GM21447 (cell line): Measurements from ENCODE around the gene ASB4.
"Not testable (repeated sequence)": the region's sequence is repeated elsewhere in the genome, so short reads cannot be mapped to it uniquely, and the experiment has no call there.

ENCODE experiments used
- ATAC-seq: cut with Tn5 transposase; IDR thresholded peaks from one replicate; pipeline ENCODE4 v1.9.1; 2021; ENCODE audit not compliant: unreplicated experiment

ASB4 gene

GRCh38 chr7:95478272-95479037, 7.3 kb upstream of the ASB4 start:
- no peak for ATAC-seq

GRCh38 chr7:95479992-95480624, 5.6 kb upstream of the ASB4 start:
- no peak for ATAC-seq

GRCh38 chr7:95481271-95482165, 4.2 kb upstream of the ASB4 start:
- no peak for ATAC-seq

GRCh38 chr7:95482424-95482823, 3.3 kb upstream of the ASB4 start:
- ATAC-seq = no peak

- ATAC-seq = no peak
Measured at GRCh38 chr7:95490231-95490762, 4.6 kb downstream of the ASB4 start.

- ATAC-seq = no peak
Measured at GRCh38 chr7:95491201-95491600, 5.5 kb downstream of the ASB4 start.

GRCh38 chr7:95491634-95492314, 6.0 kb downstream of the ASB4 start:
- no peak for ATAC-seq

GRCh38 chr7:95493247-95493646, 7.5 kb downstream of the ASB4 start:
- ATAC-seq = no peak

- ATAC-seq = no peak
Measured at GRCh38 chr7:95493844-95494243, 8.1 kb downstream of the ASB4 start.

GRCh38 chr7:95501261-95501832, 15.6 kb downstream of the ASB4 start:
- ATAC-seq = peak; percentile 92

- no peak for ATAC-seq
Measured at GRCh38 chr7:95502403-95502802, 16.7 kb downstream of the ASB4 start.

- no peak for ATAC-seq
Measured at GRCh38 chr7:95503271-95504131, 17.8 kb downstream of the ASB4 start.

GRCh38 chr7:95504132-95504588, 18.4 kb downstream of the ASB4 start:
- ATAC-seq = not testable (repeated sequence)

GRCh38 chr7:95508780-95509179, 23.0 kb downstream of the ASB4 start:
- ATAC-seq = no peak

GRCh38 chr7:95509199-95509598, 23.5 kb downstream of the ASB4 start:
- peak; percentile 32 for ATAC-seq

GRCh38 chr7:95511716-95512260, 26.0 kb downstream of the ASB4 start:
- ATAC-seq = peak; percentile 90

- ATAC-seq = peak; percentile 79
Measured at GRCh38 chr7:95517458-95517857, 31.7 kb downstream of the ASB4 start.

- ATAC-seq = no peak
Measured at GRCh38 chr7:95517870-95518269, 32.1 kb downstream of the ASB4 start.

GRCh38 chr7:95520136-95520535, 34.4 kb downstream of the ASB4 start:
- ATAC-seq = no peak
